Measurements from ENCODE around the gene TMEM140. TPM values are rescaled to one million over a fixed set of nuclear protein-coding genes. Genes with fewer than 3 reads are reported as not detected.
A peak's percentile ranks its signal among the peaks of the same experiment; 100 is the strongest.

TMEM140 gene
- total and polyA plus RNA-seq, 9 of the 15 experiments (the other 6 are each of a cell fraction or from before 2014, with no cell fraction given), result 0.03 to 0.82 (median 0.23) TPM

DNA sequence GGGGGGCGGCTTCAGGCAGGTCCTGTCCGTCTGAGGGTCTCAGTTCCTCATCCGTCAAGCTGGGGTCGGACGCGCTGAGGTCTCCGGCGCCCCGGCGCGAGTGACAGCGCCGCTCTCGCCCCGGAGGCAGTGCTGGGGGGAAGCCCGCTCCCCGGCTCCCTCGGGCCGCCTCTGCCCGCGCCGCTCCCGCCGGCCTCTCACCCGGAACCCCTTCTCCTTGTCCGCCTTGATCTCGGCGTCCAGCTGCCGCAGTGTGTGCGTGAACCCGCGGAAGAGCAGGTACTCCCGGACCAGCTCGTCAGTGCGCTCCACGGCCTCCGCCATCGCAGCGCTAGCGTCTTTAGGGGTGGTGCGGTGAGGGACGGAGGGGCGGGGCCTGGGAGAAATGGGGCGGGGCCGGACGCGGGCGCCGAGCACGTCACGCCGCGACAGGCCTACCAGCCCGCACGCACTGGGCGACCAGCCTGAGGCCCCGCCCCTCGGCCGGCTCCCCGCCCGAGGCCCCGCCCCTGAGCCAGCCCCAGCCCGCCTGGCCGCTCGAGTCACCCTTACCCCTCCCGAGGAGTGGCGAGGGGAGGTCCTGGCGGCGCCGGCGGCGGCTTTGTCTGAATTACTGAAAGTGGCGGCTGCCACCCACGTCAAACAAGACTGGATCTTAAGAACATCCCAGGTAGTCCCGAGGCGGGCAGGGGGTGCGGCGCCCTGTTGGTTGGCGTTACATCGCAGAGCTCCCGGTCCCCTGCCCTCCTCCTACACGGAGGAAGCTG, 63.5 kb downstream of the TMEM140 start, which contains the start of gene WDR91 (continued):
- TF ChIP-seq TOE1 (IDR thresholded peaks at IDR 0.05; ENCODE audit: borderline replicate concordance) (no peak), TOE1 (CRISPR knock-in tag; IDR thresholded peaks at IDR 0.05; ENCODE audit: borderline replicate concordance, low read depth) (no peak), YY1 (IDR thresholded peaks at IDR 0.05; ENCODE audit: borderline replicate concordance in 1 of 3, control insufficient read depth in 1 of 3, extremely low read depth in 1 of 3, insufficient read depth in 3 of 3, insufficient read length in 1 of 3, insufficient replicate concordance in 2 of 3, low read depth in 1 of 3, low read length in 2 of 3) (peak; percentile 66 to 95 (median 88)), ZNF347 (CRISPR knock-in tag; IDR thresholded peaks at IDR 0.05; ENCODE audit: low read depth) (no peak), COPS2 (conservative IDR thresholded peaks at IDR 0.05) (no peak), NFRKB (IDR thresholded peaks at IDR 0.05; ENCODE audit: low read depth) (no peak), ZSCAN29 (IDR thresholded peaks at IDR 0.05) (no peak), RFX1 (IDR thresholded peaks at IDR 0.05) (no peak), ARHGAP35 (IDR thresholded peaks at IDR 0.05; ENCODE audit: partially characterized antibody) (no peak), EZH2 (IDR thresholded peaks at IDR 0.05; ENCODE audit: borderline replicate concordance, low read depth, low read length) (no peak), SMARCC2 (IDR thresholded peaks at IDR 0.05; ENCODE audit: low read depth) (no peak)
- TF ChIP-seq, protein P1, sequence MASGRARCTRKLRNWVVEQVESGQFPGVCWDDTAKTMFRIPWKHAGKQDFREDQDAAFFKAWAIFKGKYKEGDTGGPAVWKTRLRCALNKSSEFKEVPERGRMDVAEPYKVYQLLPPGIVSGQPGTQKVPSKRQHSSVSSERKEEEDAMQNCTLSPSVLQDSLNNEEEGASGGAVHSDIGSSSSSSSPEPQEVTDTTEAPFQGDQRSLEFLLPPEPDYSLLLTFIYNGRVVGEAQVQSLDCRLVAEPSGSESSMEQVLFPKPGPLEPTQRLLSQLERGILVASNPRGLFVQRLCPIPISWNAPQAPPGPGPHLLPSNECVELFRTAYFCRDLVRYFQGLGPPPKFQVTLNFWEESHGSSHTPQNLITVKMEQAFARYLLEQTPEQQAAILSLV (tag; IDR thresholded peaks at IDR 0.05), result no peak
- TF ChIP-seq, protein P2, sequence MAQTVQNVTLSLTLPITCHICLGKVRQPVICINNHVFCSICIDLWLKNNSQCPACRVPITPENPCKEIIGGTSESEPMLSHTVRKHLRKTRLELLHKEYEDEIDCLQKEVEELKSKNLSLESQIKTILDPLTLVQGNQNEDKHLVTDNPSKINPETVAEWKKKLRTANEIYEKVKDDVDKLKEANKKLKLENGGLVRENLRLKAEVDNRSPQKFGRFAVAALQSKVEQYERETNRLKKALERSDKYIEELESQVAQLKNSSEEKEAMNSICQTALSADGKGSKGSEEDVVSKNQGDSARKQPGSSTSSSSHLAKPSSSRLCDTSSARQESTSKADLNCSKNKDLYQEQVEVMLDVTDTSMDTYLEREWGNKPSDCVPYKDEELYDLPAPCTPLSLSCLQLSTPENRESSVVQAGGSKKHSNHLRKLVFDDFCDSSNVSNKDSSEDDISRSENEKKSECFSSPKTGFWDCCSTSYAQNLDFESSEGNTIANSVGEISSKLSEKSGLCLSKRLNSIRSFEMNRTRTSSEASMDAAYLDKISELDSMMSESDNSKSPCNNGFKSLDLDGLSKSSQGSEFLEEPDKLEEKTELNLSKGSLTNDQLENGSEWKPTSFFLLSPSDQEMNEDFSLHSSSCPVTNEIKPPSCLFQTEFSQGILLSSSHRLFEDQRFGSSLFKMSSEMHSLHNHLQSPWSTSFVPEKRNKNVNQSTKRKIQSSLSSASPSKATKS (CRISPR knock-in tag; IDR thresholded peaks at IDR 0.05), result no peak
- TF ChIP-seq, protein P3, sequence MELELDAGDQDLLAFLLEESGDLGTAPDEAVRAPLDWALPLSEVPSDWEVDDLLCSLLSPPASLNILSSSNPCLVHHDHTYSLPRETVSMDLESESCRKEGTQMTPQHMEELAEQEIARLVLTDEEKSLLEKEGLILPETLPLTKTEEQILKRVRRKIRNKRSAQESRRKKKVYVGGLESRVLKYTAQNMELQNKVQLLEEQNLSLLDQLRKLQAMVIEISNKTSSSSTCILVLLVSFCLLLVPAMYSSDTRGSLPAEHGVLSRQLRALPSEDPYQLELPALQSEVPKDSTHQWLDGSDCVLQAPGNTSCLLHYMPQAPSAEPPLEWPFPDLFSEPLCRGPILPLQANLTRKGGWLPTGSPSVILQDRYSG (tag; conservative IDR thresholded peaks at IDR 0.05; ENCODE audit: low read depth), result no peak
- TF ChIP-seq, protein P4, sequence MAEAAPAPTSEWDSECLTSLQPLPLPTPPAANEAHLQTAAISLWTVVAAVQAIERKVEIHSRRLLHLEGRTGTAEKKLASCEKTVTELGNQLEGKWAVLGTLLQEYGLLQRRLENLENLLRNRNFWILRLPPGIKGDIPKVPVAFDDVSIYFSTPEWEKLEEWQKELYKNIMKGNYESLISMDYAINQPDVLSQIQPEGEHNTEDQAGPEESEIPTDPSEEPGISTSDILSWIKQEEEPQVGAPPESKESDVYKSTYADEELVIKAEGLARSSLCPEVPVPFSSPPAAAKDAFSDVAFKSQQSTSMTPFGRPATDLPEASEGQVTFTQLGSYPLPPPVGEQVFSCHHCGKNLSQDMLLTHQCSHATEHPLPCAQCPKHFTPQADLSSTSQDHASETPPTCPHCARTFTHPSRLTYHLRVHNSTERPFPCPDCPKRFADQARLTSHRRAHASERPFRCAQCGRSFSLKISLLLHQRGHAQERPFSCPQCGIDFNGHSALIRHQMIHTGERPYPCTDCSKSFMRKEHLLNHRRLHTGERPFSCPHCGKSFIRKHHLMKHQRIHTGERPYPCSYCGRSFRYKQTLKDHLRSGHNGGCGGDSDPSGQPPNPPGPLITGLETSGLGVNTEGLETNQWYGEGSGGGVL (CRISPR knock-in tag; IDR thresholded peaks at IDR 0.05), result no peak
- TF ChIP-seq, protein P5, sequence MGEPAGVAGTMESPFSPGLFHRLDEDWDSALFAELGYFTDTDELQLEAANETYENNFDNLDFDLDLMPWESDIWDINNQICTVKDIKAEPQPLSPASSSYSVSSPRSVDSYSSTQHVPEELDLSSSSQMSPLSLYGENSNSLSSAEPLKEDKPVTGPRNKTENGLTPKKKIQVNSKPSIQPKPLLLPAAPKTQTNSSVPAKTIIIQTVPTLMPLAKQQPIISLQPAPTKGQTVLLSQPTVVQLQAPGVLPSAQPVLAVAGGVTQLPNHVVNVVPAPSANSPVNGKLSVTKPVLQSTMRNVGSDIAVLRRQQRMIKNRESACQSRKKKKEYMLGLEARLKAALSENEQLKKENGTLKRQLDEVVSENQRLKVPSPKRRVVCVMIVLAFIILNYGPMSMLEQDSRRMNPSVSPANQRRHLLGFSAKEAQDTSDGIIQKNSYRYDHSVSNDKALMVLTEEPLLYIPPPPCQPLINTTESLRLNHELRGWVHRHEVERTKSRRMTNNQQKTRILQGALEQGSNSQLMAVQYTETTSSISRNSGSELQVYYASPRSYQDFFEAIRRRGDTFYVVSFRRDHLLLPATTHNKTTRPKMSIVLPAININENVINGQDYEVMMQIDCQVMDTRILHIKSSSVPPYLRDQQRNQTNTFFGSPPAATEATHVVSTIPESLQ (CRISPR knock-in tag; IDR thresholded peaks at IDR 0.05), result 0 out of 2 replicates have a peak, but pooled peaks have one; percentile 54

Data from K562 (cell line).